Mesodermal cell (in vitro differentiated cells): ENCODE results near the gene LHX6. TPM values are rescaled to one million over a fixed set of nuclear protein-coding genes. Genes with fewer than 3 reads are reported as not detected.

Experiments used
- H3K27ac ChIP-seq: 2 replicates; pipeline ENCODE4 v1.7.0; 2013; ENCODE audit warnings: mild to moderate bottlenecking, low read depth, low read length, moderate library complexity; ENCODE audit not compliant: severe bottlenecking
- H3K36me3 ChIP-seq: 2 replicates; pipeline ENCODE4 v1.7.1; 2013; ENCODE audit warnings: mild to moderate bottlenecking, low read length, moderate library complexity; ENCODE audit not compliant: control insufficient read depth, insufficient read depth
- H3K4me1 ChIP-seq: one replicate; pipeline ENCODE4 v1.7.1; 2013; ENCODE audit warnings: mild to moderate bottlenecking, low read length; ENCODE audit not compliant: insufficient read depth, control insufficient read depth, poor library complexity, severe bottlenecking
- H3K4me3 ChIP-seq: 2 replicates; pipeline ENCODE4 v1.7.0; 2013; ENCODE audit warnings: low read length, control low read depth, mild to moderate bottlenecking; ENCODE audit not compliant: insufficient read depth, poor library complexity, severe bottlenecking; ENCODE audit errors: extremely low read depth
- H3K9me3 ChIP-seq: 2 replicates; pipeline ENCODE4 v1.7.1; 2013; ENCODE audit warnings: mild to moderate bottlenecking, low read length, moderate library complexity; ENCODE audit not compliant: control insufficient read depth
- WGBS, 2 experiments: methylation state at CpG; one replicate each; pipeline ENCODE4 v1.1.5; 2013; ENCODE audit warnings: missing lambda C conversion rate in 2 of 2; ENCODE audit not compliant: insufficient coverage in 2 of 2; 5-methylcytosine and 5-hydroxymethylcytosine counted together
- polyA plus RNA-seq, 2 experiments: library from polyadenylated mRNA; stranded (reverse); fragments of 50-300 nt; gene quantifications; one replicate each; pipeline ENCODE4 v1.2.3, GENCODE V29; 2013

The LHX6 gene
- 0.33 TPM for polyA plus RNA-seq (2013, experiment 1 of 2)
- polyA plus RNA-seq (2013, experiment 2 of 2), result 0.25 TPM

DNA sequence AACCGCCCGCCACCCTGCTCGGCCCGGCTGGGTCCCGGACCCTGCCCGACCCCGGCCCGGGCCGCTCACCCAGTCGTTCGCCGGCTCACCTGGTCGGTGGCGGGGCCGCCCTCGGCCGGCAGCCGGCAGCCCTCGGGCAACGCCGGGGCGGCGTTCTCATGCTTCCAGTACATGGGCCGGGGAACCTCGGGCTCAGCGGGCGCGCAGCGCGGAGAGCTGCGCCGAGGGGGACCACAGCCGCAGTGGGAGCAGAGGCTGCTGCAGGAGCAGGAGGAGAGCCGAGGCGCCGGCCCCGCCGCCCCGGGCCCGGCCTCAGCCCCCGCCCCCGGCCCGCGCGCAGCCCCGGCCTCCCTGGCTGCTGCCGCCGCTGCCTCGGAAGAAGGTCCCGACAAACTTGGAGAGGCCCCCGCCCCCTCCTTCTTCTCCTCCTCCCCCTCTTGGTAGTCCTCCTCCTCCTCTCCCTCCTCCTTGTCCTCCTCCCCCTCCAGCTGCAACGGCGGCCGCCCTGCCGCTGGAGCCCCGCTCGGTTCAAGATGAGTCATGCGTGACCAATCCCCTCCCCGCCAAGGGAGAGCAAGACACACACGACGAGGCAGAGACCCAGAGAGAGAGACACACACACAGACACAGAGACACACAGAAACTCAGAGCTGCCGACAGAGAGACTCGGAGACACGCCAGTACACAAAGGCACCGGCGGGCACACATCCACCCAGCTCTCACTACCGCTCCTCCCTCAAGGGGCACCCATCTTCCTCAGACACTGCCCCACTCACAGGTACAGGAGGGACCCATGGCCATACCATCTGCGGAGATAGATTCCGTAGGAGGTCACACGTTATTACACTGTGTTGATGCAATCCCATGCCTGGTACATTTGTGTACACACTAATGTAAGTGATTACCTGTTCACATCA is at the start of gene LHX6:
Gene LHX6 (minus strand): TSS at position 390 of the 917 bp plus-strand sequence. CDS start 217 bp downstream, at position 173.
- Histone ChIP-seq H3K4me1 (peaks cover 3% of the 10 kb centered on the region), H3K36me3 (no peaks in the 10 kb centered on the region), H3K9me3 (no peaks in the 10 kb centered on the region), H3K4me3 (peak within 1 kb of the TSS; percentile 41), H3K27ac (no peak within 1 kb of the TSS)
- 4 to 5% methylated on average over 52 to 56 of the region's 70 CpGs for WGBS, 2 experiments

- no peak overlapping the region for H3K27ac ChIP-seq
- H3K4me1 ChIP-seq, result no peaks in the 10 kb centered on the region
- peaks cover 64% of the 10 kb centered on the region for H3K36me3 ChIP-seq
- 95 to 97% methylated on average over 5 to 8 of the region's 10 CpGs for WGBS, 2 experiments
- H3K4me3 ChIP-seq, result no peak overlapping the region
- H3K9me3 ChIP-seq, result peaks cover 22% of the 10 kb centered on the region
These were observed 48.6 kb upstream of the LHX6 start for GRCh38 chr9:122277285-122277897.

GRCh38 chr9:122276096-122276495 is 47.3 kb upstream of the LHX6 start:
- WGBS, 2 experiments, result 100% methylated on average over 3 of the region's 7 CpGs

DNA sequence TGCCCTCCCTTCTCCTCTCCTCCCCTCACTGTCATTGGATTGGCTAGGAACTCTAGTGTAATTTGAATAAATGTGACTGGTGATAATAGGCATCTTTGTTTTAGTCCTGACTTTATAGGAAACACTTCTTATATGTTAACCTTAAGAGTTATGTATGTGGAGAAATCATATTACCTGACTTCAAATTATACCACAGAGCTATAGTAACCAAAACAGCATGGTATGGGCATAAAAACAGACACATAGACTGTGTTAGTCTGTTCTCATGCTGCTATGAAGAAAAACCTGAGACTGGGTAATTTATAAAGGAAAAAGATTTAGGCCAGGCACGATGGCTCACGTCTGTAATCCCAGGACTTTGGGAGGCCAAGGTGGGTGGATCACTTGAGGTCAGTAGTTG is 45.3 kb upstream of the LHX6 start:
- H3K36me3 ChIP-seq, result peaks cover 61% of the 10 kb centered on the region
- H3K4me1 ChIP-seq, result no peaks in the 10 kb centered on the region
- H3K4me3 ChIP-seq, result no peak overlapping the region
- H3K27ac ChIP-seq, result no peak overlapping the region
- WGBS, 2 experiments, result 83 to 94% methylated on average over 2 of the region's 2 CpGs
- peaks cover 22% of the 10 kb centered on the region for H3K9me3 ChIP-seq

More at GRCh38 chr9:122276096-122276495, 47.3 kb upstream of the LHX6 start:
- Histone ChIP-seq H3K9me3 (peaks cover 22% of the 10 kb centered on the region), H3K36me3 (peaks cover 62% of the 10 kb centered on the region), H3K4me1 (no peaks in the 10 kb centered on the region), H3K27ac (no peak overlapping the region), H3K4me3 (no peak overlapping the region)

GRCh38 chr9:122268041-122268814 is 39.5 kb upstream of the LHX6 start:
- Histone ChIP-seq H3K9me3 (no peaks in the 10 kb centered on the region), H3K36me3 (peaks cover 29% of the 10 kb centered on the region), H3K4me3 (no peak overlapping the region), H3K4me1 (peaks cover 9% of the 10 kb centered on the region), H3K27ac (no peak overlapping the region)
- 90 to 98% methylated on average over 2 to 4 of the region's 6 CpGs for WGBS, 2 experiments

DNA sequence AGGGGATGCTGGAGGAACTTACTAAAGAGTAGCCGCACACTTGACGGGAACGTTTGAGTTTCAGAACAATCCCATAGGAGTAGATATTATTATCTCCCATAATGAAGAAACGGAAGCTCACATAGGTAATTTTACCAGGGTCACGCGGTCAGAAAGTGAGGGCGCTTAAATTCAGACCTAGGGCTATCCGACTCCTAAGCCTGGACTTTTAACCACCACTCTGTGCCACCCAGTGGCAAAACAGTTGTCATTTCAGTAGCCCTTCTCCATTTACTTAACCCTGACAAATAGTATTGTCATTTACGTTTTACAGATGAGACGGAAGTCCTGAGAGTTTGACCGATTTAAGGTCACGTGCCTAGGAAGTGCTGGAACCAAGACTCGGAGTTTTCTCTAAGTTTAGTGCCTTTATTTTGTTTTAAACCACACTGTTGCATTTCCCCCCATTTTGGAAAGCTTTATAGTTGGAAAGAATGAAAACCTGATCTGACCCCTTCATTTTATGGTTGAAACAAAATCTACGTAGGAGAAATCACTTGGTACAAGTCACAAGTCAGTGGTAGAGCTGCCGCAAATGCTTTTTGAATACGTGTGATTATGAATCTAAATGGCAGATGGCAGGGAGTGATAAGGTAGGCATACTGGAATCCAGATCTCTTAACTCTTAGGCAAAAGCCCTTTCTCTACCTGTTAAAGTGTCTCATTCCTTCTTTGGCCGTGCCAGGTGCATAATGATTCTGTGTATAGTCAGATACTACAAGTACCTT is 36.6 kb upstream of the LHX6 start:
- WGBS, 2 experiments, result 18 to 20% methylated on average over 9 to 15 of the region's 17 CpGs
- Histone ChIP-seq H3K4me1 (peaks cover 9% of the 10 kb centered on the region), H3K4me3 (peak overlapping the region; percentile 84), H3K36me3 (peaks cover 31% of the 10 kb centered on the region), H3K9me3 (no peaks in the 10 kb centered on the region), H3K27ac (peak overlapping the region; percentile 96)

DNA sequence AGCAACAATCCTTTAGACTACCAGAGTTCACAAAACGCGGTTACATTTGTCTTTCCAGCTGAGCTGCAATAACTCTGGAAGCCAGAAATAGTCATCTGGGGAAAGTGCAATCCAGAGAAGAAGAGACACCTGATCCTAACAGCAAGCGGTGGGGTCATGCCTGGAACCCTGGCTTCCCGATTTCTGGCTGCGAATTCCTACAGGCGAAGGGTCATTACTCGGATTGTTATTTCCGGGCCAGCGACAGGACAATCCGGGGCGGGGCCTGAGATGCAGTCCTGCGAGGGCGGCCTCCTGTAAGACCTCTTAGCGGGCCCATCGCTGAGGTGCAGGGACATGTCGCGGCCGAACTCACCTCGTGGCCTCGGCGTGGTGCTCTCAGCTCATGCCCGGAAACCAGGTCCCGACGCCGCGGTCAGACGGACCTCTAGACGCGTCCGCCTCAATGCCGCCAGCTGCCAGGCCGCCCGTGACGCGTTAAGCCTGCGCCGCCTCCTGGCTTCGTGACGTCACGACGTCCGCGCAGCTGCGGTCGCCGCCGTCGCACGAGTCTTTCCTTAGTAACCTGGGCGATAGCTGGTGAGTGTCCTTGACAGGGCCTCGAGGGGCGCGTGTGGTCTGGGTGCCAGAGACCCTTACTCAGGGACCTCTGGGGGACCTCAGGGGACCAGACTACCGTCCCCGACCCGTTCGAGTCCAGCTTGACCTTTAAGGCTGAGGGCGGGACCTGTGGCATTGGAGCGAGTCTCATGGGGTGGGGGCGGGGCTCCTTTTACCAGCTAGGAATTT is 35.8 kb upstream of the LHX6 start, which contains the start of the genes MRRF and RBM18:
Gene MRRF (plus strand): TSS at position 523 of the 789 bp plus-strand sequence. CDS start 6,010 bp downstream, outside the sequence.
Gene RBM18 (minus strand): TSS at position 481 of the 789 bp plus-strand sequence. CDS start 3,348 bp downstream, outside the sequence.
- Histone ChIP-seq H3K4me1 (peaks cover 9% of the 10 kb centered on the region), H3K27ac (peak within 1 kb of the TSS; percentile 96), H3K9me3 (no peaks in the 10 kb centered on the region), H3K36me3 (peaks cover 37% of the 10 kb centered on the region), H3K4me3 (peak within 1 kb of the TSS; percentile 84)
- 0 to 1% methylated on average over 47 to 57 of the region's 60 CpGs for WGBS, 2 experiments

DNA sequence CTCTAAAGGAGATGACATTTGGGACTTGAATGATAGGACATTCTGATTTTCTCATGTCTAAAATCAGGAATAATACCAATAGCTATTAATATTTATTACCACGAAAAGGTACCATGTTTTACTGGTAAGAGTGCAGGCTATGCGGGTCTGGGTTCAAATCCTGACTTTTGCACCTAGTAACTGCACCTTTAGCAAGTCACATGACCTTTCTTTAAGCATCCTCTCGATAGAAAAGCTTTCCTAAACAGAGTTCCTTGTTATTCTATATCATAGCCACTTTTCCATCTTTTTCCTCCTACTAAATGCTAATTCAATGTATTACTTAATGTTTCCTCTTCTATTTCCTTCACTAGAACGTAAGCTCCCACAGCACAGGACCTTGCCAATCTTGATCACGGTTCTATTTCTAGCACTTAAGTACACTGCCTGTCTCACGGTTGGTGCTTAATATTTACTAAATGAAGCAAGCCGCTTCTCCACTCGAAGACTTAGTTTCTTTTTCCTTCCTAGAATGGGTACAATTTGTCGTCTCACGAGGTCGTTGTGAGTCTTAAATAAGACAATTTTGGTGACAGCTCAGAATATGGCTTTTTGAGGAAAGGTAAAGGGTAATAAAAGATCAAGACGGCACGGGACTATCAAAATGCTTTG is 35.1 kb upstream of the LHX6 start:
- H3K36me3 ChIP-seq, result peaks cover 44% of the 10 kb centered on the region
- H3K4me1 ChIP-seq, result peaks cover 9% of the 10 kb centered on the region
- H3K9me3 ChIP-seq, result no peaks in the 10 kb centered on the region
- 29 to 37% methylated on average over 6 to 13 of the region's 13 CpGs for WGBS, 2 experiments
- H3K27ac ChIP-seq, result peak overlapping the region; percentile 96
- H3K4me3 ChIP-seq, result peak overlapping the region; percentile 84

DNA sequence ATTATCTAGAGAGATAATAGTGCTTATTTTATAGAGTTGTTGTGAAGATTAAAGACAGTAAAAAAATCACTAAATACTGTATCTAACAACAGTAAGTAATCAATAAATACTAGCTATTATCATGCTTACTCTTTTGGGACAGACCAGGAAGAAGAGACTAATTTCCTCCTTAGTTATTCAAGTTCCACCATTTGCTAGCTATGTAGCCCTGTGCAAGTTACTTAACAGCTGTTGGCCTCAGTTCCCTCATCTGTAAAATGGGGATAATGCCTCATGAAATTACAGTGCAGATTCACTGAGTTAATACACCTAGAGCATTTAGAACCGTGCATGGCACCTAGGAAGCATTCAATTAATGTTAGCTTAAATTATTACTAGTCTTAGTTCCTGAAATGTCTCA is 33.3 kb upstream of the LHX6 start:
- WGBS, 2 experiments, result no CpG with 5 or more reads among the region's 1 CpG
- H3K4me1 ChIP-seq, result peaks cover 9% of the 10 kb centered on the region
- H3K9me3 ChIP-seq, result no peaks in the 10 kb centered on the region
- no peak overlapping the region for H3K4me3 ChIP-seq
- H3K27ac ChIP-seq, result no peak overlapping the region
- peaks cover 51% of the 10 kb centered on the region for H3K36me3 ChIP-seq
